GM18526 (cell line): Measurements from ENCODE around the gene ADCY1.

Experiments used
- POLR2A ChIP-seq: IDR thresholded peaks from 3 replicates; pipeline ENCODE4 v1.6.1; 2011; ENCODE audit not compliant: insufficient read length; ENCODE audit errors: extremely low read depth

The ADCY1 gene

DNA sequence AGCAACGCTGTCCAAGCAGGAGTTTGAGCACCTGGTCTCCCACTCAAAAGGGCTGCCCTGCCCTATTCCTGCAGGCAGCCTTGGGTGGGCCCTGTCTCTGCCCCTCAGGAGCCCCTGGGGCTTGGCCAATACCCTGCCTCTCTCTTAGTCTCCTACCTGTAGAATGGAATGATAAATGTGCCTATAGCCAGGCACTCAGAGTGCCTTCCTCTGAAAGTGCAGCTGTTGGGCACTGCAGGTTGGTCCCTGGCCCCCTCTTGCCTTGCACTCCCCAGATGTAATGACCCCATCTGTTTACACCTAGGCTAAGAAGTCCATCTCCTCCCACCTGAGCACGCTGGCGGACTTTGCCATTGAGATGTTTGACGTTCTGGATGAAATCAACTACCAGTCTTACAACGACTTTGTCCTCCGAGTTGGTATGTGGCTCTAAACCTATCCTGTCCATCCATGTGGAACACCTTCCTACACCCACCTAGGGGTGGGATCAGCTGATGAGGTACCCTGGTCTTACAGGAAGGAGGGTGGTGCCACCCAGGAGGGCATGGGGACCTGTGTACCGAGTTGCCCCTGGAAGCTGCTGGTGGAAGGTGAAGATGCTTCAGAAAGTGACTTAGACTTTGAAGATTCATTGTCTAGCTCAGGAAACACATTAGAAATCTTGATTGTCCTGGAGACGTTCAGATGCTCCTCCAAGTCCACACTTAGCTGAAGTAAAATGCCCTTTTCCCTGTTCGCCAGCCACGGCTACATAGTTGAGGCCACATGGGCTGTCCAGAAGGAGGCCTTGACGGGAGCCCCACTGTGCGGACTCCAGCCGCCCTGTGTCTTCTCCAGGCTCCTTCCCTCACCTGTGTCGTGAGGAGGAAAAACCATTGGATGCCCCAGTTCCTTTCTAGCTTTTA, 134.1 kb downstream of the ADCY1 start:
- no peak for TF ChIP-seq POLR2A

DNA sequence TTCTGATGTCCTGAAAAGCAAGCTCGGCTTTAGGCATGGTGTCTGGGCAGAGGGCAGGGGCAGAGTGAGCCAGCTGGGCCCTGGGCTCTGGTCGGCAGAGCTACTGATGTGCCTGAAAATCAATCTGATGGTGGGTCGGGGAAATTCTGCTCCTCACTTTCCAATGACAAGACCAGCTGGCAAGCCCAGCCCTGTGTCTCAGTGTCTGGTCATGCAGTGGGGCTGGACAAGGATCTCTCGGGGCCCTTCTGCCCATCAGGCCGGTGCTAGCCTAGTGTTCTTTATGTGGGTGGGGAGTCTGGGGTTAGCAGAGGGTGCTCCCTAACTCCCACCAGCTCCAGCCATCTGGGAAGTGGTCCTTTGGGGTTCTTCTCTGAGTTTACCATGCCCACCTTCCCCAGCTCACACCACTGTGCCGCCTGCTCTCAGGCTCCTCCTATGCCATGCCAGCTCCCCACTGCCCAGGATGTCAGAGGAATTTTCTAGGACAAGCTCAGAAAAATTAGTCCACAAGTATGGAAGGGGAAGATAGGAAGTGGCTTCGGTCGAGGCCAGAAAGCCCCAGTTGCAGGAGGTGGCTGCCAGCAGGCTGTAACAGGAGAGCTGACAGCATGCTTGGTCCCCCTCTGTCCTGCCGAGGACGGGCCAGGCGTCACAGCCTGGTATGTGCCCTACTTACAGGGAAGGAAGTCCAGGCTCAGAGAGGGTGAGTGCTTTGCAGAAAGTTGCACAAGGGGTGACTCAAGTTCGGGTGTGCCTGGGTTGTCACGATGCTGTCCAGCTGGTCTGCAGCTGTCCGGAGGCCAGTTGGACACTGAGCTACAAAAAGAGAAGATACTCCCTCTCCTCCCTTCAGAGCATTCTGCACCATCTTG, 135.2 kb downstream of the ADCY1 start:
- TF ChIP-seq POLR2A: no peak

DNA sequence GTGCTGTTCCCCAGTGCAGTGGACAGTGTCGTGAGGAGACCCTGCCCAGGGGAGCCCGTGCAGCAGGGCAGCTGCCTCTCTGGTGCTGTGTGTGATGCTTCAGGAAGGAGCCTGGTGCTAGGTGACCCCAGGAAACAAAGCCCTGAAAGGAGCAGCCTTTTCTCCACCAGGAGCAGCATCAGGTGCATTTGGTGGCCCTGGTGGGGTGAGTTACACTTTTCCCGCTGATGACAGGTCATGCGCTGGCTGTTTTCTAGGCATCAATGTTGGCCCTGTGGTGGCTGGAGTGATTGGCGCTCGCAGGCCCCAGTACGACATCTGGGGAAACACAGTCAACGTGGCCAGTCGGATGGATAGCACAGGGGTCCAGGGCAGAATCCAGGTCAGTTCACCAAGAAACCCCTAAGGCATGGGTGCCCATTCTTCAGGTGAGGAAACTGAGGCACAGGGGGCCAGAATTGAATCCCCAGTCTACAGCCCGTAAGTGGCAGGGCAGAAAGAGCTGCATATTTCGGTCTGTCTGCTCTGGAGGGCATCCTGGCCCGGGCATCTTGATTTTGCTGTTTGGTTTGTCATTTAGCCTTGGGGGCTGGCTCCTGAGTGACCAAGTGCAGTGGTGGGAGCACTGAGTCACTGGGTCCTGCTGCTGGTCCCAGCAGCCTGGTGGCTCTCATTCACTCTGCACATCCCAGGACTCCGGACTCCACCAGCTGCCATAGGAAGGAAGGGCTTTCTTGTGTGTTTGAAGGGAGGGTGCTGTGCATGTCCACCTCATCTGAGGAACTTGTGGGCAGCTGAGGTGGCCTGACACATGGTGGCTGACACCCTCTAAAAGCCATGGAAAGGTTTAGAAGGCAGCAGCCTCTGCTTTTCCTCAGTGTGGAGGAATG, 136.3 kb downstream of the ADCY1 start:
- TF ChIP-seq POLR2A: no peak

DNA sequence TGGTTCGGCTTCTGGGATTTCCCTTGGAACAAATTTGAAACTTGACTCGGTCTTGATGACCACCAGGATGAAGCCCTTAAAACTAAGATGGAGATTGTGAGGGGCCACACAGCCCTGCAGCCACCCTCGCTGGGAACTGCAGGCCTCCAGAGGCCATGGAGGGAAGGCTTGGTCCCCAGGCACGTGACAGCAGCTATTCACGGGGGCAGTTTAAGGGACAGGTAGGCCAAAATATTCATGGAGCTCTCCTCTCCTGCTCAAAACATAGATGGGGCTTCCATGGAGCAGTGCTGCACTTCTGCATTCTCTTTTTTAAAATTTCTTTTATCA, 137.0 kb downstream of the ADCY1 start:
- TF ChIP-seq POLR2A: no peak

DNA sequence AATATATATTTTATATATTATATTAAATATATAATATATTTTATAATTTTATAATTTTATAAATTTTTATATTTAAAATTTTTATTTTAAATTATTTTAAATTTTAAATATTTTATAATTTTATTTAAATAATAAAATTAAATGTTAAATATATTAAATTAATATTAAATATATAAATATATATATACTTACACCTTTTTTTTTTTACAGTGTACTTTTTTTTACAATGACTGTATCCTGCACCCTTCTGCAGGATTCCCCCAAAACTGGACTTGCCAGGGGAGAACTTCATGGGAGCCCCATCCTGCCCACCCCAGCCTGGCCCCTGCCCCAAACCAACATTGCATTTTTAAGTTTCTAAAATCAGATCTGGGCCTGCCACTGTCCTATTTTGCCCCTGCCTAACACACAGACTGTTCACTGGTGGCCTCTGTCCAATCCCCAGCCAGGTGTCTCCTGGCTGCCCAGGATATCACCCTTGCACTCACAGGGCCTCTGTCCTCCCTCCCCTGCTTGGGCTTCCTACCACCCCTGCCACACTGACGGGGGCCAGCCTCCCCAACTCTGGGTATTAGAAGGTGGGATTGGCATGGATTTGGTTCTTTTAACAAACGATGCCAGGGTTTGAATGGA, 138.0 kb downstream of the ADCY1 start:
- no peak for TF ChIP-seq POLR2A

DNA sequence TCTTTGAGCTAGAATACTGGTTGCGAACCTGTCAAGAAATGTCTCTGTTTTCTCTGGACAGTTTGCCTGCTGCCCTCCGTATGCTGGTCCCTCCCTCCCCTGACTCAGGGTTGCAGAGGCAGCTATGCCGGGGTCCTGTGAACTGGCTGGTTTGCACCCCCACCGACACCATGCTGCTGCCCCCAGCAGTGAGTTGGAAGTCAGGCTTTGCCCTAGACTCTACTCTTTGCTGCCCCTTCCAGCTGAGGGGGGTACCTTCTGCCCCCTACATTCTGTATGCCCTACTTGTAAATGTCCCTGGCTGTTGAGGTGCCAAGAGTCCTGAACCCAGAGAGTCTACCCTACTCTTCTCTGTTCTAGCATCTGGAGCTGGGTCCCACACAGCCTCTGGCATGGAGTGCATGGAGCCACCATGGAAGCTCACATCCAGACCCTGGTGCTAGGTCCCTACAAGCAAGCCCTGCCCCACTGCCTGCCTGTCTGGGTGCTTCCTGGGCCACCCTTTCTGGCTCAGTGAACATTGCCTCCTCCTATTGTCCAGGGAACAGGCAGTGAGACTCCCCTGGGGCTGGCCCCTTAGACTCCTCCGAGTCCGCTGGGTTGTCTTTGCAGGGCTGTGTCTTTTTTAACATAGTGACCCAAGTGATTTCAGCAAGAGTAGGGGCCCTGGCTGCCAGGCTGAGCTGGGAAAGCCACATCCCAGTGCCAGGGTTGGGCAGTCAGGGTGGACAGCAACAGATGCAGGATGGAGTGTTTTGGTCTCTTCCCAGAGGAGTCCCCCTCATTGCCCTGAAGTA, 138.9 kb downstream of the ADCY1 start:
- TF ChIP-seq POLR2A: no peak

DNA sequence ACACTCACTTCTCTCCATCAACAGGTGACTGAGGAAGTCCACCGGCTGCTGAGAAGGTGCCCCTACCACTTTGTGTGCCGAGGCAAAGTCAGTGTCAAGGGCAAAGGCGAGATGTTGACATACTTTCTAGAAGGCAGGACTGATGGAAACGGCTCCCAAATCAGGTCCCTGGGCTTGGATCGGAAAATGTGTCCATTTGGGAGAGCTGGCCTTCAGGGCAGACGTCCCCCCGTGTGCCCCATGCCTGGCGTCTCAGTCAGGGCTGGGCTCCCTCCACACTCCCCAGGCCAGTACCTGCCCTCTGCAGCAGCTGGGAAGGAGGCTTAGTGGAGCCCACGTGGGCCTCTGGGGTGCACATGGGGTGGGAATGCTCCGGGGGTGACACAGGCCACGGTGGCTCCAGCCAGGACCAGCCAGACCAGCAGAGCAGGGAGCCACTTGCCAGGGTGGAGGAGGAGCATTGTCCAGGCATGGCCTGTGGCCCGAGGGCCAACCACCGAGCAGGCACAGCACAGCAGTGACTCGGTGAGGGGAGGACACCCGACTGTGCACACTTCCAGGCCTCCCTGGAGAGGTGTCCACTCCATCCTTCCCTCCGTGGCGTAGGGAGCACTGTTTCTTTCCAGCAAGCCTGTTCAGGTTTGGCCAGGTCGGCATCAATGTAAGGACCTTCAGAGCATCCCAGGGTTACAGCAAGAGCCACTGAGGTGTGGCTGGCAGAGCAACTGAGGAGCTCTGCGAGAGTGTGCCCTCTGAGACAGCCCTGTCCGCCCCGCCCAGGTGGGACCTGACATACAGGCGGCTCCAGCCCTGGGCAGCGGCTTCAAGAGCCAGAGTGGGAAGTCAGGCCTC, 139.7 kb downstream of the ADCY1 start:
- no peak for TF ChIP-seq POLR2A

DNA sequence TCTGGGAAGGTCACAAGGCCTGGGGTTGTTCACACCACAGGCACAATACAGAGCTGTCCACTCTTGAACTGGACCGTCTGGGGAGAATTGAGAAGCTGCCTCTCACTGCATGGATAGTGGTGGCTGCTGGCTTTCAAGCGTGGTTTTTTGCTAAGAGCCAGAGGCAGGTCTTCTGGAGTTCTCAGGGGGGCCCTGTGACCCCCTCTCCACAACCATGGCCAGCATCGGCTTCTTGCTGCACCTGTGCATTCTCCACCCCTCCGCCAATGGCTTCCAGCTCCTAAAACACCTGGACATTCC, 140.3 kb downstream of the ADCY1 start:
- TF ChIP-seq POLR2A: no peak

GRCh38 chr7:45715471-45716352, 141.5 kb downstream of the ADCY1 start:
- no peak for TF ChIP-seq POLR2A

DNA sequence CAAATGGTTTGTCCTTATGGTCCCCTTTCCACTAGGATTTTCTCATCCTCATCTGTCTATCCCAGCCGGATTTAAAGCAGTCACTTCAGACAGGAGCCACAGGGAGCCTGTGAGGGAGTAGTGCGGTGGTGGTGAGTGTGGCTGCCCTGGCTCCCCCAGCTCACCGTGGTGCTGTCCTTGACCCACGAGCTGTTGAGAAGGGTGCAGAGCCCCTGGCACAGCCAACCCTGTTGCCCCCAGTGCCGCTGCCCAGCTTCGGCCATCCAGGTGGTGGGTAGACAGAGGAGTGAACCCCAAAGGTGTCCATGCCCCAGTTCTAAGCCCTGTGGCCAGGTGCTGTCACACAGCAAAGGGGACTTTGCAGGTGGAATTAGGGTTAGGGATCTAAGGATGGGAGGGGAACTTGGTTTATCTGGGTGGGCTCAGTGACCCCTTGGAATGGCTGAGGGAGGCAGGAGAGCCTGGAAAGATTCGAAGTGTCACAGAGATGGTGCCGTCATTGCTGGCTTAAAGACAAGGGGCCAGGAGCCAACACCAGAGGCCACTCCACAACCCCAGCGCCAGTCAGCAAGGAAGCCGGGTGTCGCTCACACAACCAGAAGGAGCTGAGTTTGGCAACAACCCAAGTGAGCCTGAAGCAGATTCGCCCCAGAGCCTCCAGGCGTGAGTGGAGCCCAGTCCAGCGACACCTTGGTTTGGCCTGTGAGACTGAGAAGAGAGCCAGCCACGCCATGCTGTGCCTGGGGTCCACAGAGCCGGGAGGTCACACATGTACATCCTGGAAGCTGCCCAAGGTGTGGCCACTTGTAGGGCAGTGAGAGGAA, 142.4 kb downstream of the ADCY1 start:
- no peak for TF ChIP-seq POLR2A

GRCh38 chr7:45717537-45718235, 143.5 kb downstream of the ADCY1 start:
- TF ChIP-seq POLR2A: no peak
